Cardiac fibroblast (primary cell): ENCODE data around the gene CRYBG1.
"Not testable (repeated sequence)": the region's sequence is repeated elsewhere in the genome, so short reads cannot be mapped to it uniquely, and the experiment has no call there.

Experiments
- DNase-seq, 2 donors: peaks; one replicate each; pipeline versions ENCODE4 v3.0.0 to v3.0.0-alpha.2; 2010; ENCODE audit warnings: low read depth in 2 of 2
- H3K4me3 ChIP-seq, 2 donors: replicated peaks in 1 of 2; 1 replicate in 1 of 2; 2 replicates in 1 of 2; pipeline ENCODE4 v1.5.1; 2011; ENCODE audit warnings: low read depth in 2 of 2, low read length in 2 of 2, mild to moderate bottlenecking in 2 of 2, moderate library complexity in 1 of 2
- TF ChIP-seq, protein P1 (sequence below): IDR thresholded peaks from one replicate; pipeline ENCODE4 v1.5.1; 2011; ENCODE audit warnings: low read depth, mild to moderate bottlenecking, low read length, inconsistent platforms

Gene CRYBG1

GRCh38 chr6:106572436-106572835, 211.9 kb downstream of the CRYBG1 start:
- DNase-seq, result no peak
- H3K4me3 ChIP-seq, result no peak overlapping the region
- TF ChIP-seq, protein P1, sequence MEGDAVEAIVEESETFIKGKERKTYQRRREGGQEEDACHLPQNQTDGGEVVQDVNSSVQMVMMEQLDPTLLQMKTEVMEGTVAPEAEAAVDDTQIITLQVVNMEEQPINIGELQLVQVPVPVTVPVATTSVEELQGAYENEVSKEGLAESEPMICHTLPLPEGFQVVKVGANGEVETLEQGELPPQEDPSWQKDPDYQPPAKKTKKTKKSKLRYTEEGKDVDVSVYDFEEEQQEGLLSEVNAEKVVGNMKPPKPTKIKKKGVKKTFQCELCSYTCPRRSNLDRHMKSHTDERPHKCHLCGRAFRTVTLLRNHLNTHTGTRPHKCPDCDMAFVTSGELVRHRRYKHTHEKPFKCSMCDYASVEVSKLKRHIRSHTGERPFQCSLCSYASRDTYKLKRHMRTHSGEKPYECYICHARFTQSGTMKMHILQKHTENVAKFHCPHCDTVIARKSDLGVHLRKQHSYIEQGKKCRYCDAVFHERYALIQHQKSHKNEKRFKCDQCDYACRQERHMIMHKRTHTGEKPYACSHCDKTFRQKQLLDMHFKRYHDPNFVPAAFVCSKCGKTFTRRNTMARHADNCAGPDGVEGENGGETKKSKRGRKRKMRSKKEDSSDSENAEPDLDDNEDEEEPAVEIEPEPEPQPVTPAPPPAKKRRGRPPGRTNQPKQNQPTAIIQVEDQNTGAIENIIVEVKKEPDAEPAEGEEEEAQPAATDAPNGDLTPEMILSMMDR, result no peak

DNA sequence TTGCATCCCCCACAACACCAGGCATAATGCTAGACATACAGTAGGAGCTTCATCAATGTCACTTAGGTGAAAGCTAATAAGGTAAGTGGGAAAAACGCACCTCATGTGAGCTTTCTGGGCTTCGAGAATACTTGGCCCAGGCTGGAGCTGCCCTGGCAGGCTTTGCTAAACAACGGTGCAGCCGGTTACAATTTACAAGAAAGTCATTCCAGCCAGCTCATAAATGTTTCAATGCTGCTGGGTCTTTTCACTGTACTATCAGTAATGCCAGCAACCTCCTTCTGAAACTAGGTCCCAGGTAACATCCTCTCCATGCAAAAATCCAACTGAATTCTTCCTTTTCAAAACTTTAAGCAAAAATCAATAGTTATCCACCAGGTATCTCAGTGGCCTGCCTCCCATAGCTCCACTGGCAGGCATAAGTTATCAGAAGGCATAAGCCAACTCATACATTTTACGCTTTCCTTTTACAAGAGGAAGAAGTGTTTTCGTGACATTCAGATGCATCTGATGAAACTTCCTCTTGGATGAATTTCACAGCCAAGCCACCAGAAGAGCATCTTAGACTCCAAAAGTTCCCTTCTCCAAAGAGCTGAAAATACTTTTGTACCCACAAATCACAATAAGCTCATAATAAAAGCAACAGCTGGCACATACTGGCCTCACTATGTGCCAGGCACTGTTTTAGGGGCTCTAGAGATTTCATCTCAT, 212.5 kb downstream of the CRYBG1 start:
- no peak for DNase-seq
- H3K4me3 ChIP-seq, result no peak overlapping the region
- TF ChIP-seq, protein P1, result no peak

- TF ChIP-seq, protein P1, result no peak
- DNase-seq, result peak; percentile 69 to 80
- H3K4me3 ChIP-seq, result no peak overlapping the region
Observed at GRCh38 chr6:106574741-106575458, 214.4 kb downstream of the CRYBG1 start.

DNA sequence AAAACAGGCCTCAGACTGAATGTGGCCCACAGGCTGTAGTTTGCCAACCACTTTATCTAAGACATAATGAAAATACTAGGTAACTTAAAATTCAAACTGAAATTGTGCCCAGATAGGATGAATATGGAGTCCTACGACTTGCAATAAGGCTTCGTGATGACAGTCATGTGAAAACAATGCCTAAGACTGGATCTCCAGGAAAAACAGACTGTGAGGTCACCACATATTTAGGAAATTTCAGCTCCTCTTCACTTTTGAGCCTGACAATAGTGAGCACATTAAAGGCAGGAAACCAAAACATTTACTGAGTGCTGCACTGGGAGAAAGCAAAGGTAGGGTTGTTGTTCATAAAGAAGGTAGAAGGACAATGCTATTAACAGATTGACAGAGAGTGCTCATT, 218.8 kb downstream of the CRYBG1 start:
- TF ChIP-seq, protein P1, result no peak
- peak in 1 of 2 donors; percentile 43 for DNase-seq
- no peak overlapping the region for H3K4me3 ChIP-seq

- DNase-seq, result no peak
- TF ChIP-seq, protein P1, result no peak
- H3K4me3 ChIP-seq, result no peak overlapping the region
Observed at GRCh38 chr6:106581468-106581867, 221.0 kb downstream of the CRYBG1 start.

GRCh38 chr6:106586815-106587415, 226.4 kb downstream of the CRYBG1 start:
- TF ChIP-seq, protein P1, result no peak
- peak in 1 of 2 donors; percentile 15 for DNase-seq
- no peak overlapping the region for H3K4me3 ChIP-seq

DNA sequence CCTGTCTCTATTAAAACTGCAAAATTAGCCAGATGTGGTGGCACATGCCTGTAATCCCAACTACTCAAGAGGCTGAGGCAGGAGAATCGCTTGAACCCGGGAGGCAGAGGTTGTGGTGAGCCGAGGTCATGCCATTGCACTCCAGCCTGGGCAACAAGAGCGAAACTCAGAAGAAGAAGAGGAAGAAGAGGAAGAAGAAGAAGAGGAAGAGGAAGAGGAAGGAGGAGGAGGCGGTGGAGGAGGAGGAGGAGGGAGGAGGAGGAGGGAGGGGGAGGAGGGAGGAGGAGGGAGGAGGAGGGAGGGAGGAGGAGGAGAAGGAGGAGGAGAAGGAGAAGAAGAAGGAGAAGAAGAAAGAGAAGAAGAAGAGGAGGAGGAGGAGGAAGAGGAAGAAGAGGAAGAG, 228.4 kb downstream of the CRYBG1 start:
- DNase-seq, H3K4me3 ChIP-seq: not testable (repeated sequence)
